Stimulated activated CD4-positive, alpha-beta T cell treated with anti-CD3 and anti-CD28 coated beads, Interleukin-2, amount 100 ng/mL, for 48 hours (primary cell): Measurements from ENCODE around the gene GYPC.
A peak's percentile ranks its signal among the peaks of the same experiment; 100 is the strongest.

ENCODE experiments used
- DNase-seq, 2 donors: peaks; one replicate each; pipeline ENCODE4 v3.0.0-alpha.2; 2020

The GYPC gene

DNA sequence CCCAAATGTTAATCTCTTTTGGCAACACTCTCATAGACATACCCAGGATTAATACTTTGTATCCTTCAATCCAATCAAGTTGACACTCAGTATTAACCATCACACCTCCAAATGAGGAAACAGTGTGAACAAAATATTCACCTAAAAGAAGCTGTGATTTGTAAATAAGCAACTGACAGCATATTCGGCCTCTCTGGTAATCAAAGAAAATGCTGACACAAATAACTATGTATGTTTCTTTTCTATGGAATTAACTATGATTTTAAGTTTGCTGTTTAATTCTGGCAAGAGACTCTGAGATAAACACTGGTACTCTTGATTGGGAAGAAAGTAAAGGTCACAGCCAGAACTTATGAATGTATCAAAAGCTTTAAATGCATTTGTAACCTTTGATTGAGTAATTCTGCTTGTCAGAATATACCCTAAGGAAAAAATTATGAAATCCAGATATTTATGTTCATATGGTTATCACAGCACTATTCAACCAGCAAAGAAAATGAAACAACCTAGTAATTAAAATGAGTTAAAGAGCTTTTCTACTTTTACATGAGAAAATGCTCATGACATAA is 3.6 kb upstream of the GYPC start:
- no peak for DNase-seq

DNA sequence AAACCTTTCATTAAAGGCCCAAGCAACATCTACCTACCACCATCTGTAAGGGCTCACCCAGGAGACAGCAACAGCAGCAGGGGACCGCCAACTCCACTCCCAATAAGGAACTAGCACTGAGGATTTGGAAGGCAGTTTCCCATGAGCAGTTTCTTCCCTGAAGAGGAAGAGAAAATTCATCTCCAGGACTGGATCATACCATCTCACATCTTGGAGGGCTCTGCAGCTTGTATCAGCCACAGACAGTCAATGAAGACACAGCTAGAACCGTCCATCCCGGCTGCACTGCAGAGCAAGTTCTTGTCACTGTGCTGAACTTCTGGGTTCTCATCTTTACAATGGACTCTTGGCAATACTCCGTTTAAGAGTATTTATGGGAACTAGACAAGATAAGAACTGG is 2.8 kb upstream of the GYPC start:
- DNase-seq, result no peak

DNA sequence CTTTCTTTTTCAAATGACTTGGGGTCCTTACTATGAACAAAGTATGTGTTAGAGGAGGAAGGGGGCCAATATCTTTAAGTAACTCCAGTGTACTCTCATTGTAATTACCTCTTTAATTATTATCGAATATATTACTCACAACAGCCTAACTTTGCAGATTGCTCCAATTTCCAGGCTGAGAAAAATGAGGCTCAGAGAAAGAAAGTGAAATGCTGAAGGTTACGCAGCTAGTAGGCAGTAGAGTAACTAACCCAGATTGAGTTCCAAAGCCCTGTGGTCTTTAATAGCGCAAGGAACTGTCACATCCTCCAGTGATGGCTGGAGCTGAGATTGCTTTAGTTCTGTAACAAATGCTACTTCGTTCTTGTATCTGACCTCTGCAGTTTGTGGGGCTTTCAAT is 2.2 kb upstream of the GYPC start:
- no peak for DNase-seq

DNA sequence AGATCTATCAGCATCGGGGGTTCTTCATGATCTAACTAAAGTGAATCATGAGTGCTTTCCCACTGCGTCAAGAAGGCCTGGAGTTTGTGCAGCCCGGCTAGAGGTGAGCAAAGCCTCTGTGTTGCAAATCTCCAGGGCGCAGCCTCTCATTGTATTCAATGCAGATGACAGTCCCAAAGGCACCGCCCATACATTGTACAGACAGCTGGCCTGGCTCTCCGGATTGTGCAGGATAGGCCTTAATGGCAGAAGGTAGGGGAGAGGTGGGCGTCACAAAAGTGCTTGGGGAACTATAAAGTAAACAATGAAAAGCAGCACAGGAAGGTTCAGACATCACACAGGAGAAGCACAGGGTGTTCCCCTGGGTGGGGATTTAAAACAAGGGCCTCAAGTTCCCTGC is 907 bp upstream of the GYPC start:
- DNase-seq, result no peak

DNA sequence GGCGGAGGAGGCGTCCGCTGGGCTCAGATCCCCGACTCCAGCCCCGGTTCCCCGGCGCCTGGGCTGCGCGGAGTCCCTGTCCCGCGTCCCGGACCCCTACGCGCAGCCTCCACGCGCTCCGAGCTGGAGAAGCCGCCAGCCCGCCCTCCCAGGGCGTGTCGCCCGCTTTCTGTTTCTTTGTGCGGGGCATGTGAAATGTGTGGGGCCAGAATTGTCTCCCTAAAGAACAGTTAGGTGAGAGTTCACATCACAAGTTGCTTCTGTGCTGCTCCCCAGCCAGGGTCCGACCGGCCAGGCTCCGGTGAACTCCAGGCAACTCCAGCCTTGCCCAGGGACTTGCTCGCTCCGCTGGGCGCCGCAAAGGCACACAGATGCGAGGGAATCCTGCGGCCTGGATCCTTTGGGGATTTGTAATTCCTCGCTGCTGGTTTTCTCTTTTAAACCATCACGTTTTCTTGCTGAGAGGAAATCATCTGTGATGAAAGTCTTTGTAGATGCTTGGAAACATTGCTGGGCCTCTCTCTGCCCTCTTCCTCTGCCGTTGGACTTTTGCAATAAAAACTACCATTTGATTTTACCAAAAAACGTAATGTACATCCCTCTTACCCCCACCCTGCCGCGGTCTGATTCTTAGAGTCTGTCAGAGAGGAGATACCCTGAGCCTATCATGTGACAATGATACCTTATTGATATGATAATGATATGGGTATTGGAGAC is 631 bp downstream of the GYPC start:
- peak in 1 of 2 donors; percentile 29 for DNase-seq

DNA sequence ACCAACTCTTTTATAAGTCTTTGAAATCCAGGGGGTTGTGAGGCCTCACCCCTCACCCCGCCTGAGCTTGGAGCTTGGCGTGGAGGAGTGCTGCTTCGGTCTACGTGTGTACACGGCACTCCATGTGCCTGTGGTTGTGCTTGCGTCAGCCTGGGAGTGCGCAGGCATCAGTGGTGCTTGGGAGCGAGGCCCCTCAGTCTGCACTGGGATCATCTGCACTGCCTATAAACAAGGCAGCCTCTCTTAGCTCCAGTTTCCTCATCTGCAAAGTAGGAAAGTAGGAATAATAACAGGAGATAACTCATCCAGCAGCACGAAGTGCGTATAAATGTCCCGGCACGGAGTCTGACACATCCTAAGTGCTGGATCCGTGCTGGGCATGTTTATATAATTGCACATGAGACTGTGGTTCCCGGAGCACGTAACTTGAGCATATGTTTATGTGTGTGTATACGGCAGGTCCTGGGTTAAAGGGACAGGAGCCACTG is 1.2 kb downstream of the GYPC start:
- DNase-seq, result peak in 1 of 2 donors; percentile 45

DNA sequence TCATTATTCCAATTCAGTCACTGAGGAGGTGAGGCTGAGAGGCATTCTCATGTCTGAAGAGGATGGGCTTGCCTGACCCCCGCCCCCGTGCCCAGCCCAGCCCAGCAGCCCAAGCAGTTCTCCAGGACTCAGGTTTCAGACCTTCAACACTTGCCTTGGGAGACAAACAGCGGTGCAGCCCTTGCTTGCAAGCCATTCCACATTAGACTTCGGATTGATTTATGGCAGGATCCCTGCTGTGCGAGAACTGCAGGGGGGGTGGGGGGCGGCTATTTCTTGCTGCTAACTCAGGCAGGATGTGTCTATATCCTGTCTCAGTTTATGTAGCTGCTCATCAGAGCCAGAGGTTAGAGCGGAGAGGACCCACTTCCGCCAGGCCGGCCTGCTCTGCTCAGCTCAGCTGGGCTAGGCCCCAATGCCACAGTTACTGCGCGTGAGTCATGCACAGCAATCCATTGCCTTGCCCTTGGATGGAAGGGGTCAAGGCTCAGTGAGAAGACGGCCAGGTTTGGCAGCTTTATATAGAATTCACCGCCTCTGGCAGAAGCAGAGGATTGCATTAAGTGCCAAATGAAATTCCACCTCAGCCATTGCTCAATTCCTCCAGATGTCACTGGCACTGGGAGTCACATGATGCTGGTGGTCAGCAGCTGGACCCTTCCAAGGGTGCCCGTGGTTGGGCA is 1.8 kb downstream of the GYPC start:
- peak; percentile 53 to 55 for DNase-seq

DNA sequence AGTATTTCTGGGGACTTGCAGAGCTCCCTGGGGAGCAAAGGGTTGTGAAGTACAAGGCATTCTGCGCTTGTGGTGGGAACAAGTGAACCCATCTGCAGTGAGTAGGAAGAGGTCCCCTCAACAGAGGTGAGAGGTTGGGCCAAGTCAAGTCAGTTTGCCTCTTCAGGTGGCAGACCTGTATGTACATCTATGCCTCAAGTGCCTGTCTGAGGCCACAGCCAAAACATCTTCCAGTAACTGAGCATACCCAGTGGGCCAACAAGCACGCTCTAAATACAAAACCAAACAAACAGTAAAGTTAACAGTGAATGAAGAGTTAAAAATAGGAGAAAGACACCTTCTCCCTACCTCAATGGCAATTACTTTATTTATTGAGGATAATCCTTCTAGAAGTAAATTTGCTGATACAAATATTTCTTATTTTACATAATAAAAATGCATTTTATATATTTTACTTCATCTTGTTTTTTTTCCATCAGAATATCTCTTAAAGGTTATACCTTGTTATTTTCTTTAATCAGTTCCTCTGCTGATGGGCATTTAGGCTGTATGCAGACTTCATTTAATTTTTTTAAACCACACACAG is 2.5 kb downstream of the GYPC start:
- no peak for DNase-seq

DNA sequence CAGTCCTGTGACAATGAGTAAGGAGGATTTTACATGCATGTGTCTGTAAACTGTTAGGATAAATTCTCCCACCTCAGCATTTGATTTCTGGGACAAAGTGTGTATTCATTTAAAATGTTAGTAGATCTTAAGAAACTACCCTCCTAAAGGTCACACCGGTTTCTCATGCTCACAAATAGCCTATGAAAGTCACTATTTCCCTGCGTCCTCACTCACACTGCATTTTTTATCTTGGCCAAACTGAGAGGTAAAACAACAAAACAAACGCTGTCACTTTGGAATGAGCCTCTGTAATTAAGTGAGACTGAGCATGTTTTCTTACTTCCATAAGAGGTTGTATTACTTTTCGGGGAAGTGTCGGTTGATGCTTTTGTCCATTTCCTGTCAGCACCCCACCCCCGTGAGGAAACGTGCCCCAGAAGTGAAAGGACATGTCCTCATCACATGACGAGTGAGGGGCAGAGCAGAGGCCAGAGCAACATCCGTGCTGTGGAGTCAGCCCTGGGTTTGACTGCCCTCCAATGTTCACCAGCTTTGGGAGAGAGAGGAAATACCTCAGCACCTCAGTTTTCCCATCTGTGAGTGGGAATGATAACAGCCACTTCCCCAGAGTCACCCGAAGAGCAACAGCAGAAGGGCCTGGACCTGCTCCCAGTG is 3.1 kb downstream of the GYPC start:
- no peak for DNase-seq

DNA sequence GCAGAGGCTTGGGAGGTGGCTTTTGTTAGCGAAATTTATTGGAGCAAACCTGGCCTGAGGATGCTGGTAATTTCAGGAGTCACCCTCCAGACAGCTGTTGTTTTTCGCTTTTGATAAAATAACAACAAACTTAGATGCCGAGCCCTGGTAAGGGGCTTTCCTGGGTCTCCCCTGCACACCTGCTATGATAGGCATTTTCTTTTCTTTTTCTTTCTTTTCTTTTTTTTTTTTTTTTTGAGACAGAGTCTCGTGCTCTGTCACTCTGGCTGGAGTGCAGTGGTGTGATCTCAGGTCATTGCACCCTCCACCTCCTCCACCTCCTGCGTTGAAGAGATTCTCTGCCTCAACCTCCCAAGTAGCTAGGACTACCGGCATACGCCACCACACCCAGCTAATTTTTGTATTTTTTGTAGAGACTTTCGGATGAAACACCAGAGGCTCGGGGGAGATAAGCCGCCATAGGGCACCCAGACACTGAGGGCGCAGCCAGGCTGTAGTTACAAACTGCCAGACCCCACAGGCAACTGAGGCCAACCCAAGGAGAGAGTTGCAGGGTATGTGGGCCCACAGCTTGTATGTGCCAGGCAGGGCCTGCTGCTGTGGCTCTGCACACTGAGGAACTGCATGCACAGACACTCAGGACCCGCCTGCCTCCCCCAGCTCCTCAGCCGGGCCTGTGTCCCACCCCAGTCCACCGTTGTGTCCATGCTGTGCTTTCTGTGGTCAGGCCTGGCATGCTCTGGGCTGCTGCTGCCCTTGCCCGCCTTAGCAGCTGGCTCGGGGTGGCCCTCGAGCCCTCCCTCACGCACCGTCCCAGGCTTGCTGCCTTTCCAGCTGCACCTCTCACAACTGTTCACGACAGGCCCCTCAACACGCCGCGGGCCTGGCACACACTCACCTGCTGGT is 3.9 kb downstream of the GYPC start:
- DNase-seq, result no peak

DNA sequence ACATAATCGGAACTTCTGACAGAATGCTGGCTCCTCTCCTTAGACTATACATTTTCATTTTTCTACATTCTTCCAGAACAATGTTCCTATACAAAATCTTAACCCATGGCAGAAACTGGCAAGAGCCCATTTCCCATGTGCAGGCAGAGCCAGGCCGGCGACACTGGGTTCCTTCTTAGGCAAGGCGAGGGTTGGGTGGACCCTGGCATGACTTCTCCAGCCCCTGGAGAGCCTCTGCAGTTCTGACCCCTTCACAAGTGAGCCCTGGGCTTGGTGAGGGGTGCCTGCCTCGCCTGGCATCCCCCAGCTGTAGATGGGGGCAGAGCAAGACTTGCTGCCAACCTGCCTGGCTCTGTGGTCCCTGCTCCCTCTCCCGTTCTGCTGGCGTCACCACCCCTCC is 5.0 kb downstream of the GYPC start:
- no peak for DNase-seq

DNA sequence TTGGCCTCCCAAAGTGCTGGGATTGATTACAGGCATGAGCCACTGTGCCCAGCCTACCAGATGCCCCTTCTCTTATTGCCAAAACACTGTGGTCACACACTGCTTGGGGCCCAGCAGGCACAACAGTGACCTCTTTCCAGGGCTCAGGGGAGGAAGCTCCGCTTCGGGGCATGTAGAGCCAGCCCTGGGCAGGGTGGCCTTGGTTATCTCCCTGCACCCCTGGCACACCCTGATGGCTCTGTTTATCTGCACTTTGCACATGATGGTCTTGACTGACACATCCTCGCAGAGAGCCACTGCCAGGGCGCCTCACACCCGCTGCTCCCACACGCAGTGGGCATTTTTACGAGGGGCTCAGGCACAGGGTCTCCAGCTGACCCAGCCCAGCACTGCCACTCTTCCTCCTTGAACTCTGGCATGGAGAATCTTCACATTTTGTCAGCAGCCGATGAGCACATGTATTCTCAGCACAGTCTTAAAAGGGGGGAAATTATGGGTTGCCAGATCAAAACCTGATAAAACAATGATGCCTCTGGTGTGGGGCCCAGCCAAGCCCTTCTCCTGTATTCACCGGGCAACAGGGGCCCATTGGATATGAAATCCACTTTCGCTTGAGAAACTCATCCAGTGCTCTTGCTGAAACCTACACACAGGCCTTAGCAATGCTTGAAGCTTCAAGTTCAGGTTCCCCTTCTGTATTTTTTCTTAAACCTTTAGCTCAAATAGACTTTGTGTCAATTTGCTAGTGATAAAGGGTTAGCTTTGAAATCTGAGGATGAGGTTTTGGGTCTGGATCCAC is 5.9 kb downstream of the GYPC start:
- no peak for DNase-seq

DNA sequence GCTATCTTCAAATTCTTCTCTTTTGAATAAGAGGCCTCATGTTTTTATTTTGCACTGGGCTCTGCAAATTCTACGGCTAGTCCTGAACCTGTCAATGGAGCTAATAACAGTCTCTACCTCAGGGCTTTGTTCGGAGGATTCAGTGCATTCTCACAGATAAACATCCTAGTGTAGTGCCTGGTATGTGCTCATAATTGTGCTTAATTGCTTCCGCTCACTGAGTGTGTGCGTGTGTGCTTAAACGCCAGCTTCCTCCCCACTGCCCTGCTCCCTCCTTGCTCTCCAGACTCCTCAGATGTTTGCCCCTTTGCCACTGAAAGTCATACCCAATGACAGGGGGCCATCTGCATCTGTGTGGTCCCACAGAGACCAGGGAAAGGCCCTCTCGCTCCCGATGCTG is 6.7 kb downstream of the GYPC start:
- DNase-seq, result no peak

DNA sequence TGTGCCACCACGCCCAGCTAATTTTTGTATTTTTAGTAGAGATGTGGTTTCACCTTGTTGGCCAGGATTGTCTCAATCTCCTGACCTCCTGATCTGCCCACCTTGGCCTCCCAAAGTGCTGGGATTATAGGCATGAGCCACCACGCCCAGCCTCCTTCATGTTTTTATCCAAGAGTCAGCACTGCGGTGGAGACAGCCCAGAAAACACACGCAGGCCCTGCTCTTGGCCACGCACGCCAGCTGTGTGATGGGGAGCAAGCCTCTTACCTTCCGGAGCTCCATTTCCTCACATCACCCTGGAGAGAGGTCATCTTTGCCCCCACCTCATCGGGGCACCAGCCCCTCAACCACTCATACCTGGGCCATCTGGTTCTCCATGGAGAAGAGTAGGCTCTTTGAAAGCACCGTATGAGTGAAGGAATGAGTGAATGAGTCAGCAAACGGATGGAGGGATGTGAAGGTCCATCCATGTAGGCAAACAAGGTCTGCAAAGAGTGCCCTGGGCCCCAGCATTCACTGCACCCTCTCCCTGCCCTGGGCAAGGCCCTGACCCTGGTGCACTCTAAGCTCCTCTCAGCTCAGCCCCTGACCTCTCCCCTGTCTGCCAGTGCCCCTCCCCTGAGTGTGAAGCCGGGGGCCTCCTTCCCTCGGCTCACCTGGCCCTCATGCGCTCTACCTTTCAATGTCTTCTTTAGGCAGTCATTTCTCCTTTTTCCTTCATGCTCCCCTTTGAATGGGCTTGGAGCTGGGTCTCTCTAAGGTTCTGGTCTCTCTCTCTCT is 7.4 kb downstream of the GYPC start:
- DNase-seq, result no peak

DNA sequence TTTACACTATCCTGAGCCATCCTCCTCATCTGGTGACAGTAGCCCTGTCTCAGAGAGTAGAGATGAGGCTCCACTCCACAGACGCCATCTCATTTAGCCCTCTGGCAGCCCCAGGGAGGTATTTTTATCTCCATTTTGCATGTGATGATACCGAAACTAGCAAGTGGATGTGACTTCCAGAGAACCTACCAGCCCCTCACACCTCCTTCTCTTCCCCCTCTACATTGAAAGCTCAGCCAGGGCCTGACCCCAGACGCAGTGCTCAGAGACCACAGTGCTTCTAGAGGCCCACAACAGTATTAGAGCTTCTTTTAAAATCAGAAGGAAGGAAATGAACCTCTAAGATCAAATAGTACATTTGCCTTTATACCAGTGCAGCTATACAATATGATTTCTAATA is 8.3 kb downstream of the GYPC start:
- no peak for DNase-seq

DNA sequence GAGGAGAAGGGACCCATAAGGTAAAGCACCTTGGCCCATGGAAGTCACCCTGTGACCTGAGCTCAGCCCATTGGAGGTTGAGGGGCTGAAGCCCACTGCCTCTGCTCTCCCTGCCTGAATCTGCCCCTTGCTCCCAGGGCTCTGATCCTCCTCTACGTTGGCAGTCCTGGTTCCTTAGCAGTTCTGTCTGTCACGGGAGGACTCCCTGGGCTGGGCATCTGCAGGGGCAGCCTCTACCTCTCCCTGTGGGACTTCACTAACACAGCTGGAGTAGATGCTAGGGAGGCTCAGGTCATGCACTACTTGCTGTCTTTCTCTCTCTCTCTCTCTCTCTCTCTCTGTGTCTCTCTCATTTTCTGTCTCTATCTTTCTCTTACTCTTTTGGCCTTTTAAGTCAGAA is 8.7 kb downstream of the GYPC start:
- DNase-seq, result no peak

DNA sequence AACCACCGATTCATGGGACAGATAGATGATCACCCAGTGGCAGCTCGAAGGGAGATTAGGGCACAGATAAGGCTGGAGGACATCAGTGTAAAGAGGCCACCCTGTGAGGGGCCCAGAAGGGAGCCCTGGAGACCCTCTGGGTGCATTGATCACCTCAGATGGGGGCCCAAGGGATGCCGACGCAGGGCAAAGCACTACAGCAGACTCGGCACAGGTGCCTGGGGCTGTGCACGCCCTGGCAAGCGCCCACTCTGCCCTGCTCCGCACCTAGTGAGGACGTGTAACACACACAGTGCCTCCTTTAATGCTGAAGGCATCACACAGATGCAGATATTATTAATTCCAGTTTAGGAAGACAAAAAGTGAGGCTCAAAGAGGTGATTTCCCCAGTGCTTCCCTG is 9.5 kb downstream of the GYPC start:
- DNase-seq, result no peak

DNA sequence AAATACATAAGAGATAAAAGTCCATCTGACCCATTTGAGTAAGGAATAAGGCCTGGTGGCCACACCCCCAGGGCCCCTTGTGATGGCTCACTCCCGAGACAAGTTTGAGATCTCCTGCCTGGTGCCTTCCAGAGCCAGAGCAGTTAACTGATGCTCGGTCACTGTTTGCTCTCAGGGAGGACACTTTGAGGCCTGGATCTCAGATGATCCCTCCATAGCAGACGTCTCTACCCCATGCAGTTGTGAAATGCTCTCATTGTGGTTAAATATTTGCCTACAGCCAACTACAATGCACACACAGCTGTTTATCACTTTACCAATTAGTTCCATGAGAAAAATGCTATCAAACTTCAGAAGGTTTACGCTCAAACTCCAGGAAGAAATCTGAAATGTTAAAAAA is 12.3 kb downstream of the GYPC start:
- DNase-seq, result no peak

DNA sequence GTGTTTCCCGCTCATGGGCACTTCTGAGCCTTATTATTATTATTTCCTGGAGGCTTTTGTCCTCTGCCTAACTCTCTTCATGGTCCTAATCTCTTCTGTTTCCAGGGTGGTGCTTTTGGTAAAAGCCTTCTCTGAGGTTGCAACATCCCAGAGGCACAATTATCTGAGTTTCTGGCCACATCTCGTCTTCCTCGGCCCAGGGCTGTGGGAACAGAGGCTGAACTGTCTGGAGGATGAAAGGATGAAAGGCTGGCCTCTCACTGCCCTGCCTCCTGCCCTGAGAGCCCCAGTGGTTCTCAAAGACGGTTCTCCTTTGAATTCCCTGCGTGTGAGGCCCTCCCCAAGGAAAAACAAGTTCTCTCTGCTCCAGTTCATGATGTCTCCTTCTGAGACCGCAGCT is 13.8 kb downstream of the GYPC start:
- DNase-seq, result no peak

DNA sequence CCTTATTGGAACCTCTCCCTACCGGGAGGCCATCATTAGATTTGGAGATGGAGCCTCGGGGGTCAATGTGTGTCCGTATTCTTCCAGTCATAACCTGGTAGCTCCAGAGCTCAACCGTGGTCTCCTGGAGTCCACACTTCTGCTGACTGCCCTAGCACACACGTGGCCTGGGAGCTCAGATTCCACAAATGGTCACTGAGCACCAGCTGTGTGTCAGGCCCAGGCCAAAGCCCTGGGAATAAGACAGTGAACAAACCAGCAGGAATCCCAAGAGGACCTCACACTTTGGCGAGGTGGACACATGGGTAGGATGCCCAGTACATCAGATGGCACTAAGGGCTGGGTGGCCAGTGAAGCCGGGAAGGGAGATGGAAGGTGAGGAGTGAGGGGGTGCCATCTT is 15.5 kb downstream of the GYPC start:
- DNase-seq, result no peak
